Measurements from ENCODE around the gene CNTNAP4. TPM values are rescaled to one million over a fixed set of nuclear protein-coding genes. Genes with fewer than 3 reads are reported as not detected.

Gene CNTNAP4
- total RNA-seq, 4 donors from 2014 or later, result 0.51 to 1.5 (median 0.82) TPM; not detected in 1

- no peak for TF ChIP-seq CTCF (IDR thresholded peaks at IDR 0.05; ENCODE audit: low read depth)
Observed at GRCh38 chr16:76343769-76344168, 66.6 kb downstream of the CNTNAP4 start.

DNA sequence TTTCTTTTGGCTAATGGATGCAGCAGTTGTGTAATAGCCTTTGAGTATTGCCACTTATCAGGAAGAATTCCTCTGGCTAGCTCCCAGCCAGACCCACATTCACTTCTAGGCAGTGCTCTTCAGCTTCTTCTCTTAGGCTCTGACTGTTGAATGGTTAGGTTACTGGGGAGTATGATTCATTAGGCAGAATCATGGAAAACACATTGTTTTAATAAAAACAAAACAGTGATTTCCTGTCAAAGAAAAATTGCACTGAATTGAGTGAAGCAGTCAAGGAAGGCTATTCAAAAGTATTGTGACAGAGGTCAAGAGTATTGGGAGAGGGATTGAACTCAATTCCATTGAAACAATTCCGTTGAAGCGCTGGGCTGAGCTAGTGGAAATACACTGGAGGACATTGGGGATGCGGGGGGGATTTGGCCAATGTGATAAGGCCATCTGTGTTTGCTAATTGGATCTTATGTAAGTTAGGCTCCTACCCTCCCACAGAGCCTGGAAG lies 68.0 kb downstream of the CNTNAP4 start:
- TF ChIP-seq CTCF (IDR thresholded peaks at IDR 0.05; ENCODE audit: low read depth), result no peak

- TF ChIP-seq CTCF (IDR thresholded peaks at IDR 0.05; ENCODE audit: low read depth), result no peak
Observed at GRCh38 chr16:76346210-76346609, 69.0 kb downstream of the CNTNAP4 start.

DNA sequence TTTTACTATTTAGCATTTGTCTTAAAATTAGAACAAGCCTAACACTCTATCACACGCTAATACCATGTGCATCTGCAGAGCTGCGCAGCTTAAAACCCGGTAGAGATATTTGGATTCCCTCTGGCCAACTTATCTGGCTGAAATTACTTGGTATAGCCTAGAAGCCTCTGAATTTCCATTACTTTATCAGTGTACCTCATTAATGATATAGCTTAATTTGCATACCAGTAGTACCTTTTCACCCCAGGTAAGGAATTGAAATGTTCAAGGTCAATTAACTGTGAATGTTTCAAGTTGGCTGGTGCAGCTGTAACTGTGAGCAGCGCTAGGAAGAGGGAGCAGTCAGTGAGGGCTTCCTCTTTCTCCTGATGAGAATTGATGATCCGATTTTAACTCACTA lies 74.2 kb downstream of the CNTNAP4 start:
- TF ChIP-seq CTCF (IDR thresholded peaks at IDR 0.05; ENCODE audit: low read depth), result no peak

DNA sequence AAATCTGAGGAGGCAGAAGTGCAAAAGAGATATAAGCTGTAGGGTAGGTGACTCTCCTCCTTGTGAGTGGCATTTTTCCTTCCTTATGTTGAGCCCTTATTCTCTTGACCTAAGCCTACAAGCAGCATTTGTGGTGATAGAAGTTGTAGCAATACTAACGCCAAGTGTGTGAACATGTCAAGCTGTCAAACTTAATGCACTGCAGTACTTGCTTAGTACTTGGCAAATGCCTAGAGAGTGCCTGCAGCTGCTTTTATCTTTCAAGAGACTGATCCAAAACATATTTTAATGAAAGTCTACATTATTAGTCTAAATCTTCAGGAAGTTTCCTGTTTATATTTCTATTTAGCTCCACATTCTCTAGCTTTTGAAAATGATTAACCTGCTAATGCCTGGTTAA lies 83.2 kb downstream of the CNTNAP4 start:
- no peak for TF ChIP-seq CTCF (IDR thresholded peaks at IDR 0.05; ENCODE audit: low read depth)

GRCh38 chr16:76370344-76370743 lies 93.1 kb downstream of the CNTNAP4 start:
- no peak for TF ChIP-seq CTCF (IDR thresholded peaks at IDR 0.05; ENCODE audit: low read depth)

DNA sequence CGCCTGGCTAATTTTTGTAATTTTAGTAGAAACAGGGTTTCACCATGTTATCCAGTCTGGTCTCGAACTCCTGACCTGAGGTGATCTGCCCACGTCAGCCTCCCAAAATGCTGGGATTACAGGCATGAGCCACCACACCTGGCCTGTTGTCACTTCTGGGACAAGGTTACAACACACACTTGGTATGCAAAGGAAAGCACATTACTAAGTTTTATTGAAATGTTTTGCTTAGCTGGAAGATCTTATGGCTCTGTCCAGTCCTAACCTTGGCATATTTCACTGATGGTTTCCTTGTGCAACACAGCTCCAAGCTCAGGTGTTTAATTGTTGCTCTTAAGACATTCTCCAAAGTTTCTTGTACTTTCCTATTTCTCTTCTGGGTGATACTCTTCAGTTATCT lies 94.2 kb downstream of the CNTNAP4 start:
- no peak for TF ChIP-seq CTCF (IDR thresholded peaks at IDR 0.05; ENCODE audit: low read depth)
